ENCODE results near the gene PIM3.

DNA sequence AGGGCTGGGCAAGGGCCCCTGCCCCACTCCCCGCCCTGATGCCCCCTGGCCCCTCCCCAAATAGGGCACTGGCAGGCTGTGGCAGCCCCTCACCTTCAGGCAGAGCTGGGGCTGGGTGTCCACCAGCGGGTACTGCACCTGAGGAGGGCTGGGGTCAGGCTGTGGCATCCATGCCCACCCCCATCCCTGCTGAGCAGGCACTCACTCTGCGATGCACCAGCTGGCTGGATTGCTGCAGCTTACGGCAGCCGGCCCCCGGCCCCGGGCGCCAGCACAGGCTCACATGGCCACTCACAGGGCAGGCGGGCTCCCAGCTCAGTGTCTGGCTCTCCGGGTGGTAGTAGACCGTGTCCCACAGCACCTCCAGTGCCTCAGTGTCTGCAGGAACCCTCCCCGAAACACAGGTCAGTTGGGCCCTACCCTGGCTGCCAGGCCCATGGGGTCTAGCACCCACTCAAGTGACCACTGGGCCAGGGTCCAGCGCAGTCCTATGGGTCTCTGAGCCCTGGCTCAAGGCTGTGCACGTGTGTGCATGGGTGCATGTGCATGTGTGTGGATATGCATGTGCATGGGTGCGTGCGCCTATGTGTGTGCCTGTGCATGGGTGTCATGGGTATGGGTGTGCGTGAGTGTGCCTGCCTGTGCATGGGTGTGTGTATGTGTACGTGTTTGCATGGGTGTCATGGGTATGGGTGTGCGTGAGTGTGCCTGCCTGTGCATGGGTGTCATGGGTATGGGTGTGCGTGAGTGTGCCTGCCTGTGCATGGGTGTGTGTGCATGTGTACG is 37.6 kb downstream of the PIM3 start:
- TF ChIP-seq, protein P1, sequence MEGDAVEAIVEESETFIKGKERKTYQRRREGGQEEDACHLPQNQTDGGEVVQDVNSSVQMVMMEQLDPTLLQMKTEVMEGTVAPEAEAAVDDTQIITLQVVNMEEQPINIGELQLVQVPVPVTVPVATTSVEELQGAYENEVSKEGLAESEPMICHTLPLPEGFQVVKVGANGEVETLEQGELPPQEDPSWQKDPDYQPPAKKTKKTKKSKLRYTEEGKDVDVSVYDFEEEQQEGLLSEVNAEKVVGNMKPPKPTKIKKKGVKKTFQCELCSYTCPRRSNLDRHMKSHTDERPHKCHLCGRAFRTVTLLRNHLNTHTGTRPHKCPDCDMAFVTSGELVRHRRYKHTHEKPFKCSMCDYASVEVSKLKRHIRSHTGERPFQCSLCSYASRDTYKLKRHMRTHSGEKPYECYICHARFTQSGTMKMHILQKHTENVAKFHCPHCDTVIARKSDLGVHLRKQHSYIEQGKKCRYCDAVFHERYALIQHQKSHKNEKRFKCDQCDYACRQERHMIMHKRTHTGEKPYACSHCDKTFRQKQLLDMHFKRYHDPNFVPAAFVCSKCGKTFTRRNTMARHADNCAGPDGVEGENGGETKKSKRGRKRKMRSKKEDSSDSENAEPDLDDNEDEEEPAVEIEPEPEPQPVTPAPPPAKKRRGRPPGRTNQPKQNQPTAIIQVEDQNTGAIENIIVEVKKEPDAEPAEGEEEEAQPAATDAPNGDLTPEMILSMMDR (IDR thresholded peaks at IDR 0.05; ENCODE audit: low read length) = no peak
- TF ChIP-seq EZH2 (optimal IDR thresholded peaks at IDR 0.05; ENCODE audit: low read depth, low read length) = no peak
- no peak for TF ChIP-seq EZH2phosphoT487 (IDR thresholded peaks at IDR 0.05; ENCODE audit: low read length)

All from MM.1S (cell line).